ENCODE measurements around the gene DUSP2.

Gene DUSP2

DNA sequence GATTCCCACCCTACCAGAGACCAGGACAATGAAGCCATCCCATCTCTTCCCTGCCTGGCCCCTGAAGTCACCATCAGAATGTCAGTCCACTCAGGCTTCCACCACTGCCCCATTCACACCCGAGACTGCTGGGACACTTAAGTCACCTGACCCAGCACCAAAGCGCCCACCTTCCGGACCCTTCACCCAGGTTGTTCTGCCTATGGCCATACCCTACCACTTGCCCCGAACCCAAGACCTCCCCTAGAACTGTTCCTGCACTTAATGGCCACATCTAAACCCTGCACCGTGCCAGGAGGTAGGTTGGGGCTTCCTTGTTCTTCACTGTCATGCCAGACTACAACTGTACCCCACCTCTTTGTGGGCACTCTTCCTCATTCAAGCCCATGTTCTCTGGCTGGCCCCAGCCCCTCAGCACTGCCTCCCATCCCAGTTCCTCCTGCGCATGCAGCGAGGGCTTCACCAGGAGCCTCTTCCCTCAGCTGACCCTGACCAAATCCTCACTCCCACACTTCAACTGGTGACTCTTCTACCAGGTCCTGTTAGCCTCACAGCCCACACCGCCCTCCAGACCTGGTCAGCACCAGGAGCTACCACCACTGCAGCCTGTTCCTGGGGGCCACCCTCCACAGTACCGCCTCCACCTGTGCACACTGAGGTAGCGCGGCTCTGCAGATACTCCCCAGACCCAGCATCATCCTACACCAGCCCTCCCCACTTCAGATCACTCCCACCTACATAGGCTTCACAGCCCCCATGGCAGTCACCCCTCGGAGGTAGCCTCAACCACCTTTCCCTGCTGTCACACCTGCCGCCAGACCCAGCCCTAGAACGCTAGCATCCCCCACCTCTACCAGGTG, 20.6 kb downstream of the DUSP2 start:
- no peak for TF ChIP-seq CEBPB (IDR thresholded peaks at IDR 0.05)
- TF ChIP-seq TEAD4 (IDR thresholded peaks at IDR 0.05), result no peak
- TF ChIP-seq, protein P1, sequence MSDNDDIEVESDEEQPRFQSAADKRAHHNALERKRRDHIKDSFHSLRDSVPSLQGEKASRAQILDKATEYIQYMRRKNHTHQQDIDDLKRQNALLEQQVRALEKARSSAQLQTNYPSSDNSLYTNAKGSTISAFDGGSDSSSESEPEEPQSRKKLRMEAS (IDR thresholded peaks at IDR 0.05), result no peak
- TF ChIP-seq ZBTB7A (IDR thresholded peaks at IDR 0.05; ENCODE audit: low read depth), result no peak
- no peak for TF ChIP-seq YY1 (IDR thresholded peaks at IDR 0.05; ENCODE audit: low read depth)
- TF ChIP-seq NFIC (IDR thresholded peaks at IDR 0.05), result no peak
- TF ChIP-seq TCF12 (IDR thresholded peaks at IDR 0.05; ENCODE audit: low read depth), result no peak
- TF ChIP-seq, protein P2, sequence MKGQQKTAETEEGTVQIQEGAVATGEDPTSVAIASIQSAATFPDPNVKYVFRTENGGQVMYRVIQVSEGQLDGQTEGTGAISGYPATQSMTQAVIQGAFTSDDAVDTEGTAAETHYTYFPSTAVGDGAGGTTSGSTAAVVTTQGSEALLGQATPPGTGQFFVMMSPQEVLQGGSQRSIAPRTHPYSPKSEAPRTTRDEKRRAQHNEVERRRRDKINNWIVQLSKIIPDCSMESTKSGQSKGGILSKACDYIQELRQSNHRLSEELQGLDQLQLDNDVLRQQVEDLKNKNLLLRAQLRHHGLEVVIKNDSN (IDR thresholded peaks at IDR 0.05), result no peak
- TF ChIP-seq RAD21 (IDR thresholded peaks at IDR 0.05; ENCODE audit: low read depth), result no peak
- TF ChIP-seq TAF1 (IDR thresholded peaks at IDR 0.05; ENCODE audit: low read depth), result no peak
- no peak for TF ChIP-seq FOXM1 (IDR thresholded peaks at IDR 0.05; ENCODE audit: borderline replicate concordance, low read depth)
- no peak for TF ChIP-seq CREB1 (IDR thresholded peaks at IDR 0.05; ENCODE audit: low read depth)
- TF ChIP-seq EP300 (IDR thresholded peaks at IDR 0.05; ENCODE audit: borderline replicate concordance), result no peak

DNA sequence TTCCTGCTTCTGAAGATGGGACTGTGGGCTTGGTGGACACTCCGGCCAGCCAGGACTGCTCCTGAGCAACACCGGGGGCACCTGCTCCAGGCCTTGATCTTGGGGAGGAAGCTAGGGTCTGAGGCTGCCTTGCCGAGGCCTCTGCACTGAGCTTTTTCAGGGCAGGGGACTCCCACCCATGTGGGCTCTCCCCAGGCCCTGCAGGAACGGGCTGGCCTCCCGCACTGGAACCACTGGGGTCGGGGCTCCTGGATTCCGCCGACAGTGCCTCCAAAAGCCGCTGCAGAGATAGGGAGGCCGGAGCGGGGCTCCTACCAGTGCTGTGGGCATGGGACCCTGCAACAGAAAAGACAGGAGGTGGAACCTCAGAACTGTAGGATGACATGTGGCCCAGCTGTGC, 21.3 kb downstream of the DUSP2 start:
- TF ChIP-seq, protein P3, sequence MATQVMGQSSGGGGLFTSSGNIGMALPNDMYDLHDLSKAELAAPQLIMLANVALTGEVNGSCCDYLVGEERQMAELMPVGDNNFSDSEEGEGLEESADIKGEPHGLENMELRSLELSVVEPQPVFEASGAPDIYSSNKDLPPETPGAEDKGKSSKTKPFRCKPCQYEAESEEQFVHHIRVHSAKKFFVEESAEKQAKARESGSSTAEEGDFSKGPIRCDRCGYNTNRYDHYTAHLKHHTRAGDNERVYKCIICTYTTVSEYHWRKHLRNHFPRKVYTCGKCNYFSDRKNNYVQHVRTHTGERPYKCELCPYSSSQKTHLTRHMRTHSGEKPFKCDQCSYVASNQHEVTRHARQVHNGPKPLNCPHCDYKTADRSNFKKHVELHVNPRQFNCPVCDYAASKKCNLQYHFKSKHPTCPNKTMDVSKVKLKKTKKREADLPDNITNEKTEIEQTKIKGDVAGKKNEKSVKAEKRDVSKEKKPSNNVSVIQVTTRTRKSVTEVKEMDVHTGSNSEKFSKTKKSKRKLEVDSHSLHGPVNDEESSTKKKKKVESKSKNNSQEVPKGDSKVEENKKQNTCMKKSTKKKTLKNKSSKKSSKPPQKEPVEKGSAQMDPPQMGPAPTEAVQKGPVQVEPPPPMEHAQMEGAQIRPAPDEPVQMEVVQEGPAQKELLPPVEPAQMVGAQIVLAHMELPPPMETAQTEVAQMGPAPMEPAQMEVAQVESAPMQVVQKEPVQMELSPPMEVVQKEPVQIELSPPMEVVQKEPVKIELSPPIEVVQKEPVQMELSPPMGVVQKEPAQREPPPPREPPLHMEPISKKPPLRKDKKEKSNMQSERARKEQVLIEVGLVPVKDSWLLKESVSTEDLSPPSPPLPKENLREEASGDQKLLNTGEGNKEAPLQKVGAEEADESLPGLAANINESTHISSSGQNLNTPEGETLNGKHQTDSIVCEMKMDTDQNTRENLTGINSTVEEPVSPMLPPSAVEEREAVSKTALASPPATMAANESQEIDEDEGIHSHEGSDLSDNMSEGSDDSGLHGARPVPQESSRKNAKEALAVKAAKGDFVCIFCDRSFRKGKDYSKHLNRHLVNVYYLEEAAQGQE (IDR thresholded peaks at IDR 0.05; ENCODE audit: low read depth), result no peak
- TF ChIP-seq YY1 (IDR thresholded peaks at IDR 0.05; ENCODE audit: low read depth), result no peak
- TF ChIP-seq, protein P1 (IDR thresholded peaks at IDR 0.05), result no peak
- no peak for TF ChIP-seq TAF1 (IDR thresholded peaks at IDR 0.05; ENCODE audit: low read depth)
- TF ChIP-seq CREB1 (IDR thresholded peaks at IDR 0.05; ENCODE audit: low read depth), result no peak
- TF ChIP-seq NFIC (IDR thresholded peaks at IDR 0.05), result no peak
- no peak for TF ChIP-seq TEAD4 (IDR thresholded peaks at IDR 0.05)
- no peak for TF ChIP-seq FOXM1 (IDR thresholded peaks at IDR 0.05; ENCODE audit: borderline replicate concordance, low read depth)
- no peak for TF ChIP-seq EGR1 (IDR thresholded peaks at IDR 0.05)
- TF ChIP-seq ZBTB7A (IDR thresholded peaks at IDR 0.05; ENCODE audit: low read depth), result no peak
- TF ChIP-seq CEBPB (IDR thresholded peaks at IDR 0.05), result no peak
- TF ChIP-seq, protein P2 (IDR thresholded peaks at IDR 0.05), result no peak

DNA sequence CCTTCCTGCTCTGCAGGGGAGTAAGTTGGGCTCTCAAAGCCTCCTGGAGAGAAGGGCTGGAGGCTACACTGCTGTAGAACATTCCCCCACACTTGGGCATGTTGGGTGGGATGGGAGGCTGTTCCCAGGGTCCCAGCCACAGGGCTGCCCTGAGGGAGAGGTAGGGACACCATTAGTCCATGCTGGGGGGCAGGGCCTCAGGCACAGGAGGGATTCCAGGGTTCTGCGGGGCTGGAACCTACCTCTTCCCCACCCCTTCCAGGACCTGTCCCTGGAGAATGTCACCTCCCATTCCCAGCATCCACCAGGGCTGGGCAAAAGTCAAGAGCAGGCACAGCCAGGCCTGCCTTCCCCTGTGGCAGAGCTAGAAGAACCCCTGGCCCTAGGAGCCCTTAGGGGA, 21.9 kb downstream of the DUSP2 start:
- TF ChIP-seq, protein P1 (IDR thresholded peaks at IDR 0.05), result no peak
- TF ChIP-seq EGR1 (IDR thresholded peaks at IDR 0.05), result no peak
- no peak for TF ChIP-seq YY1 (IDR thresholded peaks at IDR 0.05; ENCODE audit: low read depth)
- no peak for TF ChIP-seq RAD21 (IDR thresholded peaks at IDR 0.05; ENCODE audit: low read depth)
- no peak for TF ChIP-seq CEBPB (IDR thresholded peaks at IDR 0.05)
- TF ChIP-seq, protein P3 (IDR thresholded peaks at IDR 0.05; ENCODE audit: low read depth), result no peak
- no peak for TF ChIP-seq NFIC (IDR thresholded peaks at IDR 0.05)
- no peak for TF ChIP-seq EP300 (IDR thresholded peaks at IDR 0.05; ENCODE audit: borderline replicate concordance)

DNA sequence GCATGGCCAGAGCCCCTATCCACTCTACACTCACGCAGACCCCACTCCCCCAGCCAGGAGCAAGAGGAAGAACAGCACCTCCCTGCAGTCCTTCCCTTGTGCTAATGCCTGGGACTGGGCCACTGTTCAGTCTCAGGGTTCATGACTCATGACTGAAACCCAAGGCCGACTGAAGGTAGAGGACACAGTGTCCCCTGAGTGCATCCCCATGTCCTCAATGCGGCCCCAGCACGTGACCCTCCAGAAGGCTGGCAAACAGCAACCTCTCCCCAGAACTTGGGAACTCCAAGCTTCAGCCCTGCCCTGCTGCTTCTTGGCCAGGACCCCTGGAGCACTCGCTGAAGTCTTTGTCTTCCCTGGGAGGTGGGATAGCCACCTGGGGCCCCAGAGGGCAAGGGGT, 22.8 kb downstream of the DUSP2 start:
- no peak for TF ChIP-seq CEBPB (IDR thresholded peaks at IDR 0.05)
- no peak for TF ChIP-seq TCF12 (IDR thresholded peaks at IDR 0.05; ENCODE audit: low read depth)
- TF ChIP-seq, protein P1 (IDR thresholded peaks at IDR 0.05), result no peak
- TF ChIP-seq EGR1 (IDR thresholded peaks at IDR 0.05), result no peak
- TF ChIP-seq ZBTB7A (IDR thresholded peaks at IDR 0.05; ENCODE audit: low read depth), result no peak
- TF ChIP-seq TAF1 (IDR thresholded peaks at IDR 0.05; ENCODE audit: low read depth), result no peak
- TF ChIP-seq YY1 (IDR thresholded peaks at IDR 0.05; ENCODE audit: low read depth), result no peak
- TF ChIP-seq, protein P3 (IDR thresholded peaks at IDR 0.05; ENCODE audit: low read depth), result no peak
- no peak for TF ChIP-seq EP300 (IDR thresholded peaks at IDR 0.05; ENCODE audit: borderline replicate concordance)
- TF ChIP-seq RAD21 (IDR thresholded peaks at IDR 0.05; ENCODE audit: low read depth), result no peak
- TF ChIP-seq, protein P2 (IDR thresholded peaks at IDR 0.05), result no peak
- no peak for TF ChIP-seq FOXM1 (IDR thresholded peaks at IDR 0.05; ENCODE audit: borderline replicate concordance, low read depth)
- no peak for TF ChIP-seq TEAD4 (IDR thresholded peaks at IDR 0.05)
- no peak for TF ChIP-seq CREB1 (IDR thresholded peaks at IDR 0.05; ENCODE audit: low read depth)
- no peak for TF ChIP-seq NFIC (IDR thresholded peaks at IDR 0.05)
